Breast epithelium (tissue), 3 donors: ENCODE measurements around the gene KAT6B.
"Not testable (repeated sequence)": the region's sequence is repeated elsewhere in the genome, so short reads cannot be mapped to it uniquely, and the experiment has no call there.

Experiments
- CTCF ChIP-seq, 3 donors: fragments of 450-650 bp; IDR thresholded peaks; one replicate each; pipeline ENCODE4 v1.5.1; 2016 to 2017; ENCODE audit warnings: antibody characterized with exemption in 3 of 3, mild to moderate bottlenecking in 3 of 3, moderate library complexity in 3 of 3
- POLR2AphosphoS5 ChIP-seq, 3 donors: sonication (generic); formaldehyde crosslinking; IDR thresholded peaks; one replicate each; pipeline ENCODE4 v1.6.1; 2017; ENCODE audit warnings: antibody characterized with exemption in 3 of 3

- TF ChIP-seq POLR2AphosphoS5, CTCF (IDR thresholded peaks at IDR 0.05): not testable (repeated sequence)
These were observed 33.2 kb upstream of the KAT6B start for GRCh38 chr10:74793240-74793639.
